ENCODE data around the gene CILP2. TPM values are rescaled to one million over a fixed set of nuclear protein-coding genes. Genes with fewer than 3 reads are reported as not detected.

Gene CILP2, protein sequence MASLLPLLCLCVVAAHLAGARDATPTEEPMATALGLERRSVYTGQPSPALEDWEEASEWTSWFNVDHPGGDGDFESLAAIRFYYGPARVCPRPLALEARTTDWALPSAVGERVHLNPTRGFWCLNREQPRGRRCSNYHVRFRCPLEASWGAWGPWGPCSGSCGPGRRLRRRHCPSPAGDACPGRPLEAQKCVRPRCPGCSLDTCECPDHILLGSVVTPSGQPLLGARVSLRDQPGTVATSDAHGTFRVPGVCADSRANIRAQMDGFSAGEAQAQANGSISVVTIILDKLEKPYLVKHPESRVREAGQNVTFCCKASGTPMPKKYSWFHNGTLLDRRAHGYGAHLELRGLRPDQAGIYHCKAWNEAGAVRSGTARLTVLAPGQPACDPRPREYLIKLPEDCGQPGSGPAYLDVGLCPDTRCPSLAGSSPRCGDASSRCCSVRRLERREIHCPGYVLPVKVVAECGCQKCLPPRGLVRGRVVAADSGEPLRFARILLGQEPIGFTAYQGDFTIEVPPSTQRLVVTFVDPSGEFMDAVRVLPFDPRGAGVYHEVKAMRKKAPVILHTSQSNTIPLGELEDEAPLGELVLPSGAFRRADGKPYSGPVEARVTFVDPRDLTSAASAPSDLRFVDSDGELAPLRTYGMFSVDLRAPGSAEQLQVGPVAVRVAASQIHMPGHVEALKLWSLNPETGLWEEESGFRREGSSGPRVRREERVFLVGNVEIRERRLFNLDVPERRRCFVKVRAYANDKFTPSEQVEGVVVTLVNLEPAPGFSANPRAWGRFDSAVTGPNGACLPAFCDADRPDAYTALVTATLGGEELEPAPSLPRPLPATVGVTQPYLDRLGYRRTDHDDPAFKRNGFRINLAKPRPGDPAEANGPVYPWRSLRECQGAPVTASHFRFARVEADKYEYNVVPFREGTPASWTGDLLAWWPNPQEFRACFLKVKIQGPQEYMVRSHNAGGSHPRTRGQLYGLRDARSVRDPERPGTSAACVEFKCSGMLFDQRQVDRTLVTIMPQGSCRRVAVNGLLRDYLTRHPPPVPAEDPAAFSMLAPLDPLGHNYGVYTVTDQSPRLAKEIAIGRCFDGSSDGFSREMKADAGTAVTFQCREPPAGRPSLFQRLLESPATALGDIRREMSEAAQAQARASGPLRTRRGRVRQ
- total RNA-seq (2021) (0.77 and 1.6 TPM in 2 replicates), Bru-seq, nascent RNA (percentile 3 among the genes with signal in this experiment), BruChase-seq, experiment 1, labeled RNA remaining after a 2-hour chase (percentile 27 among the genes with signal in this experiment), BruChase-seq, experiment 2, labeled RNA remaining after a 6-hour chase (percentile 40 among the genes with signal in this experiment)
- long read RNA-seq, full-length matches to known transcripts: 1 of 1 reads
- long read RNA-seq, partial matches to known transcripts: 0 of 1 reads
- long read RNA-seq, other reads (novel, unspliced or antisense): 0 of 1 reads

DNA sequence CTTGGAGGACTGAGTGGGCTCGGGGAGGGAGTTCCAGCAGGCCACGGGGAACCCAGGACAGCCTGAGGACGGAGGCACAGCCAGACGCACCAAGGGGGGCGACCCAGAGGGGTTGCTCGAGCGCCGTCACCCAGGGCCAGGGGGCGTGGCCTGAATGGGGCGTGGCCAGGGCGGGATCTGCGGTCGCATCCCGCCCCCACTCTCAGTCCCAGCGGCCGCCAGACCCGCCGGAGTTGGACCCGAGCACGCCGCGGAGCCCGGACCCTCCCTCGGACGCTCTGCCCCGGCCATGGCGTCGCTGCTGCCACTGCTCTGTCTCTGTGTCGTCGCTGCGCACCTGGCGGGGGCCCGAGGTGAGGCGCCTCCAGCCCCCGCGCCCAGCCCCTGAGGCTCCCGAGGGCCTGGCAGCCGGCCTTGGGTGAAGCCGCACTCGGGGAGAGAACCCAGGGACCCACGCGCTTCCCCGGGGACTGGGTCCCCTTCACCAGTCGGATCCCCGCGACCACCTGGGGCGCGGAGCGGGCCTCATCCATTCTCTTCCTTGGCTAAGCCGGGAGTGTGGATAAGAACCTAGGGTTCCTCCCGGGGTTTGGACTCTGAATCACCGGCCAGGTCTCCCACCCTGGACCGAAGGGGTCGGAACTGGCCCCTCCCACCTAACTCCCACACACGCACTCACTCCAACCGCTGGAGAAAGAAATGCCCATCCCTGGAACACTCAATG is at the start of gene CILP2:
TSS of gene CILP2 (plus strand) at position 205 of the 724 bp plus-strand sequence. CDS start at position 290, 85 bp downstream.
- Histone ChIP-seq H3K27ac (ENCODE audit: low read depth, low read length, poor library complexity, severe bottlenecking) (no peak within 1 kb of the TSS), H3K4me1 (ENCODE audit: insufficient read depth, low read length, poor library complexity, severe bottlenecking) (peaks cover 13% of the 10 kb centered on the region), H3K27me3 (replicated peaks; ENCODE audit: insufficient read depth, low read depth, low read length, poor library complexity) (no peaks in the 10 kb centered on the region), H3K9me3 (ENCODE audit: low read depth, low read length, poor library complexity, severe bottlenecking) (no peaks in the 10 kb centered on the region), H3K4me3 (ENCODE audit: low read depth, low read length, poor library complexity, severe bottlenecking) (peak within 1 kb of the TSS; percentile 49), H3K36me3 (ENCODE audit: insufficient read depth, low read length, poor library complexity, severe bottlenecking) (no peaks in the 10 kb centered on the region)
- peak; percentile 66 for DNase-seq (ENCODE audit: low spot score)
- intact Hi-C loops (cut with micrococcal nuclease; ENCODE audit: unreplicated experiment): no loop called here
- TF ChIP-seq, protein P1, sequence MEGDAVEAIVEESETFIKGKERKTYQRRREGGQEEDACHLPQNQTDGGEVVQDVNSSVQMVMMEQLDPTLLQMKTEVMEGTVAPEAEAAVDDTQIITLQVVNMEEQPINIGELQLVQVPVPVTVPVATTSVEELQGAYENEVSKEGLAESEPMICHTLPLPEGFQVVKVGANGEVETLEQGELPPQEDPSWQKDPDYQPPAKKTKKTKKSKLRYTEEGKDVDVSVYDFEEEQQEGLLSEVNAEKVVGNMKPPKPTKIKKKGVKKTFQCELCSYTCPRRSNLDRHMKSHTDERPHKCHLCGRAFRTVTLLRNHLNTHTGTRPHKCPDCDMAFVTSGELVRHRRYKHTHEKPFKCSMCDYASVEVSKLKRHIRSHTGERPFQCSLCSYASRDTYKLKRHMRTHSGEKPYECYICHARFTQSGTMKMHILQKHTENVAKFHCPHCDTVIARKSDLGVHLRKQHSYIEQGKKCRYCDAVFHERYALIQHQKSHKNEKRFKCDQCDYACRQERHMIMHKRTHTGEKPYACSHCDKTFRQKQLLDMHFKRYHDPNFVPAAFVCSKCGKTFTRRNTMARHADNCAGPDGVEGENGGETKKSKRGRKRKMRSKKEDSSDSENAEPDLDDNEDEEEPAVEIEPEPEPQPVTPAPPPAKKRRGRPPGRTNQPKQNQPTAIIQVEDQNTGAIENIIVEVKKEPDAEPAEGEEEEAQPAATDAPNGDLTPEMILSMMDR (conservative IDR thresholded peaks at IDR 0.05; ENCODE audit: low read depth, low read length): no peak
- TF ChIP-seq EZH2 (IDR thresholded peaks at IDR 0.05; ENCODE audit: borderline replicate concordance, low read depth, low read length, poor library complexity, severe bottlenecking): no peak
- BruUV-seq (replicated peaks): no TSS peak
- ChIA-PET CTCF (no interaction called here), POLR2A (ENCODE audit: low non-redundant PET) (interaction anchor here (0.6 kb wide), 1 partner anchor 9 kb away, joined by 3 read pairs; no protein-coding TSS in a partner anchor)

DNA sequence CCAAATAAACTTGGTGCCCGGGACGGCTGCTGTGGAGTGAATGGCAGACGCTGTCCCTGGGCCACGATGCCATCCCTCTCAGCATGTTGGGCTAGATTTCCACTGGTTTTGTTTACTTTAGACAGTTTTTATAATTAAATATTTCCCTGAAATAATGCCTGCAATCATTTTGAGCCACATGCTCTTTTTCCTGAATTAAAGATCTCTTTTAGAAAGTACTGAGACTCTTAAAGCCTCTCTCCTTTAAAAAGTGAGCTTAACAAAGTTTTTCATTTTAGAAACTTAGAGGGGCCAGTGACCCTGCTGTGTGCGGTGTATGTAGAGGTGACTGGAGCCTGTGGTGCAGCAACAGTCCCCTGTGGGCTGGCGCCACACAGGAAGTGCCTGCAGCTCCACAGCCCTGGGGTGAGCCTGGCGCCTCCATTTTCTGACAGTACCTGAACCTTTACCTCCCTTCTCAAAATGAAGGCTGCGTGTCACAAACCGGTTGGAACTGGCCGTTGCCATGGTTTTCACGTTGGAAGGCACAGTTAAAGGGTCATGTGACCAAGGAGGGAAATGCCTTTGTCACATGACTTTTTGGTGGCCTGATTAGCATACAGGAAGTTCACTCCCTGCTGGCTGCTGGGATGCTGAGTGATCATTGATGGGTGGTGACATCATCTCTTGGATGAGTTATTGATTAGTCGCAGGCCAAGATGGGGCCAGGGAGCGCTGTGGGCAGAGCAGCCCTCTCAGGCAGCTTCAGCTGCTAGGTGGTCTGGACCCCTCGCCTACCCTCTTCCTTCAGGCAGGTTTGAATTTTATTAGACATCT is 49.0 kb upstream of the CILP2 start:
- intact Hi-C loops (cut with micrococcal nuclease; ENCODE audit: unreplicated experiment): loop anchor here (2.0 to 5.0 kb wide), 2 partner anchors 122 to 342 kb away; no protein-coding TSS in a partner anchor
- ChIA-PET CTCF (no interaction called here), POLR2A (ENCODE audit: low non-redundant PET) (no interaction called here)
- peak; percentile 97 for DNase-seq (ENCODE audit: low spot score)
- H3K4me3 ChIP-seq (ENCODE audit: low read depth, low read length, poor library complexity, severe bottlenecking): peak overlapping the region; percentile 25
- peaks cover 39% of the 10 kb centered on the region for H3K4me1 ChIP-seq (ENCODE audit: insufficient read depth, low read length, poor library complexity, severe bottlenecking)
- no peaks in the 10 kb centered on the region for H3K9me3 ChIP-seq (ENCODE audit: low read depth, low read length, poor library complexity, severe bottlenecking)
- no peaks in the 10 kb centered on the region for H3K27me3 ChIP-seq (replicated peaks; ENCODE audit: insufficient read depth, low read depth, low read length, poor library complexity)
- TF ChIP-seq, protein P1 (conservative IDR thresholded peaks at IDR 0.05; ENCODE audit: low read depth, low read length): no peak
- no peak for TF ChIP-seq EZH2 (IDR thresholded peaks at IDR 0.05; ENCODE audit: borderline replicate concordance, low read depth, low read length, poor library complexity, severe bottlenecking)
- TSS peak; percentile 95 for BruUV-seq (replicated peaks)
- H3K36me3 ChIP-seq (ENCODE audit: insufficient read depth, low read length, poor library complexity, severe bottlenecking): peaks cover 18% of the 10 kb centered on the region
- H3K27ac ChIP-seq (ENCODE audit: low read depth, low read length, poor library complexity, severe bottlenecking): peak overlapping the region; percentile 91
